Measurements from ENCODE around the gene STEAP1B. TPM values are rescaled to one million over a fixed set of nuclear protein-coding genes. Genes with fewer than 3 reads are reported as not detected.

STEAP1B gene
- polyA plus RNA-seq, 1 experiment = 18.8 TPM

DNA sequence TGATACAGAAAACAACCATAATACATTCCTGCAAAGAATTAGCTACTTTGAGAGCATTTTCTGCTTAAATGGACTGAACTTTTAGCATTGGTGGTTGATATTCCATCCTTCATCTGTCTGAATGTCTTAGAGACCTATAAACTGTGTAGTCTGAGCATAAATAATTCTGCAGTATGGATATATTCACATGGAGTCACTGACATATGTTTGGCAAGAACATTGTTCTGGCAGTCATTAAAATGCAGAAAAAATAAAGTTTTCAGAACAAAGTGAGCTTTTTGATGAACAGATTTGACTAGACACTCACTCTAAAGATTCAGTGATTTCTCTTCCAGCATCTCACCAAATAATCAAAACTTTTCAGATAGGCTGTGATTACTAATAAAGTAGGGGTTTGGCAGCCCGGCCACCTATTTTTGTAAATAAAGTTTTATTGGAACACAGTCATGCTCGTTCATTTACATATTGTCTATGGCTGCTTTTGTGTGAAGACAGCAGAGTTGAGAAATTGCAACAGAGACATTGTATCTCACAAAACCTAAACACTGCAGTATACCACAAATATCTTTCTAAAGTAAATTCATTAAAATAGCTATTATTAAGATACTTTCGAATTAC is 98.9 kb downstream of the STEAP1B start:
- H3K4me3 ChIP-seq (ENCODE audit: low read depth, low read length) = no peak overlapping the region
- no peak for DNase-seq (ENCODE audit: low read depth, low spot score)
- ChIA-PET POLR2A (no interaction called here), CTCF (interaction anchor here (1.2 kb wide), 1 partner anchor 292 kb away, joined by 5 read pairs; no protein-coding TSS in a partner anchor)
- H3K27me3 ChIP-seq (ENCODE audit: control insufficient read depth, insufficient read depth, low read length) = no peaks in the 10 kb centered on the region
- H3K27ac ChIP-seq (ENCODE audit: low read depth, low read length) = no peak overlapping the region
- no peaks in the 10 kb centered on the region for H3K9me3 ChIP-seq (ENCODE audit: control insufficient read depth, insufficient read depth, low read length)
- TF ChIP-seq CTCF (IDR thresholded peaks at IDR 0.05; ENCODE audit: low read depth, low read length) = no peak

GRCh38 chr7:22400150-22400814 is 99.7 kb downstream of the STEAP1B start:
- DNase-seq (ENCODE audit: low read depth, low spot score) = no peak
- CTCF ChIA-PET = interaction anchor here (1.2 kb wide), 1 partner anchor 291 kb away, joined by 5 read pairs; no protein-coding TSS in a partner anchor
- POLR2A ChIA-PET = no interaction called here

GRCh38 chr7:22399546-22399945 is 100.4 kb downstream of the STEAP1B start:
- no peak overlapping the region for H3K27ac ChIP-seq (ENCODE audit: low read depth, low read length)
- TF ChIP-seq CTCF (IDR thresholded peaks at IDR 0.05; ENCODE audit: low read depth, low read length) = no peak
- H3K27me3 ChIP-seq (ENCODE audit: control insufficient read depth, insufficient read depth, low read length) = no peaks in the 10 kb centered on the region
- POLR2A ChIA-PET = no interaction called here
- no peak for DNase-seq (ENCODE audit: low read depth, low spot score)
- no peak overlapping the region for H3K4me3 ChIP-seq (ENCODE audit: low read depth, low read length)
- H3K9me3 ChIP-seq (ENCODE audit: control insufficient read depth, insufficient read depth, low read length) = no peaks in the 10 kb centered on the region
- CTCF ChIA-PET = no interaction called here

More at GRCh38 chr7:22400150-22400814, 99.7 kb downstream of the STEAP1B start:
- Histone ChIP-seq H3K27ac (ENCODE audit: low read depth, low read length) (no peak overlapping the region), H3K4me3 (ENCODE audit: low read depth, low read length) (no peak overlapping the region), H3K27me3 (ENCODE audit: control insufficient read depth, insufficient read depth, low read length) (no peaks in the 10 kb centered on the region), H3K9me3 (ENCODE audit: control insufficient read depth, insufficient read depth, low read length) (no peaks in the 10 kb centered on the region)
- no peak for TF ChIP-seq CTCF (IDR thresholded peaks at IDR 0.05; ENCODE audit: low read depth, low read length)

GRCh38 chr7:22399091-22399490 is 100.9 kb downstream of the STEAP1B start:
- Histone ChIP-seq H3K9me3 (ENCODE audit: control insufficient read depth, insufficient read depth, low read length) (no peaks in the 10 kb centered on the region), H3K4me3 (ENCODE audit: low read depth, low read length) (no peak overlapping the region), H3K27me3 (ENCODE audit: control insufficient read depth, insufficient read depth, low read length) (no peaks in the 10 kb centered on the region), H3K27ac (ENCODE audit: low read depth, low read length) (no peak overlapping the region)
- TF ChIP-seq CTCF (IDR thresholded peaks at IDR 0.05; ENCODE audit: low read depth, low read length) = no peak
- POLR2A ChIA-PET = no interaction called here
- DNase-seq (ENCODE audit: low read depth, low spot score) = no peak
- CTCF ChIA-PET = no interaction called here

DNA sequence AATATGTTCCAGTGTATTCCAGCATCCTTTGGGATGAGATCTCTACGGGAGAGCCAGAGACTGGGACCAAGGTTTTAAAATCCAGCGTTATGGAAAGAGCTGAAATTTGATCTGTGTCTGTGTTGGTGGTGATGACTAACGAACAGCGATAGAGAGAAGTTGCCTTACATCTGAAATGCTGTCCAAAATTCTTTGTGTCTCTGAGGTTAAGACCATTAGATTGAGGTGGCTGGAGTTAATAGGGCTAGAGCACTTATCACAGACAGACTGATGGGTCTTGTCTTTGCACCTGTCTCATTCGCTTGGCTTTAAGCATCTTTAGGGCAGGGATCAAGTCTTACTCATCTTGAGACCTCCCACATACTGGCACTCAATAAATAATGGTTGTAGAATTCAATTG is 102.0 kb downstream of the STEAP1B start:
- TF ChIP-seq CTCF (IDR thresholded peaks at IDR 0.05; ENCODE audit: low read depth, low read length) = no peak
- H3K4me3 ChIP-seq (ENCODE audit: low read depth, low read length) = no peak overlapping the region
- no peaks in the 10 kb centered on the region for H3K9me3 ChIP-seq (ENCODE audit: control insufficient read depth, insufficient read depth, low read length)
- POLR2A ChIA-PET = no interaction called here
- H3K27ac ChIP-seq (ENCODE audit: low read depth, low read length) = no peak overlapping the region
- no peaks in the 10 kb centered on the region for H3K27me3 ChIP-seq (ENCODE audit: control insufficient read depth, insufficient read depth, low read length)
- DNase-seq (ENCODE audit: low read depth, low spot score) = no peak
- CTCF ChIA-PET = interaction anchor here (1.3 kb wide), 1 partner anchor 288 kb away, joined by 3 read pairs; no protein-coding TSS in a partner anchor

Measured in AG04450 (cell line).